IPS DF 4.7 (cell line): ENCODE results near the gene RAB40B.
A peak's percentile ranks its signal among the peaks of the same experiment; 100 is the strongest.
"Not testable (repeated sequence)": the region's sequence is repeated elsewhere in the genome, so short reads cannot be mapped to it uniquely, and the experiment has no call there.

Experiments used
- DNase-seq: peaks from one replicate; pipeline ENCODE4 v3.0.0-alpha.2; 2013; ENCODE audit warnings: low spot score; ENCODE audit errors: extremely low read depth

Gene RAB40B

DNA sequence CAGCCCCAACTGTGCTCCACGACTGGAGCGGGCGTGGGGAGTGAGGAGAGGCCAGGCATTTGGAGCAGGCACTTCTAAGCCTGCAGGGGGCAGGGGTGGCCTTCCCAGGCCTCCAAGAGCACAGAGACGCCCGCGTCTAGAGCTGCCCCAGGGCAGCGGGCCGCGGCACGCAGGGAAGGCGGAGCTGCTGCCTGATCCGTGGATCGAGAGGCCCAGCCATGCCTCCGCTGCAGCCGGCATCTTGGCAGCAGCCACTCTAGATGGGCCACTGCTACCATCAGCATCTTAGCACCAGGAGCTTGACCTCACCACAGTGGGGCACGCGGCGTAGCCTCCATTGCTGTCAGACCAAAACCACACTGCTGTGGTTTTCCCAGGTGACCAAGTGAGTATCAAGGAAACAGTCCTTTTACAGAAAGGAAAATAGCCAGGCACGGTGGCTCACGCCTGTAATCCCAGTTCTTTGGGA lies 29.8 kb downstream of the RAB40B start:
- peak; percentile 25 for DNase-seq

DNA sequence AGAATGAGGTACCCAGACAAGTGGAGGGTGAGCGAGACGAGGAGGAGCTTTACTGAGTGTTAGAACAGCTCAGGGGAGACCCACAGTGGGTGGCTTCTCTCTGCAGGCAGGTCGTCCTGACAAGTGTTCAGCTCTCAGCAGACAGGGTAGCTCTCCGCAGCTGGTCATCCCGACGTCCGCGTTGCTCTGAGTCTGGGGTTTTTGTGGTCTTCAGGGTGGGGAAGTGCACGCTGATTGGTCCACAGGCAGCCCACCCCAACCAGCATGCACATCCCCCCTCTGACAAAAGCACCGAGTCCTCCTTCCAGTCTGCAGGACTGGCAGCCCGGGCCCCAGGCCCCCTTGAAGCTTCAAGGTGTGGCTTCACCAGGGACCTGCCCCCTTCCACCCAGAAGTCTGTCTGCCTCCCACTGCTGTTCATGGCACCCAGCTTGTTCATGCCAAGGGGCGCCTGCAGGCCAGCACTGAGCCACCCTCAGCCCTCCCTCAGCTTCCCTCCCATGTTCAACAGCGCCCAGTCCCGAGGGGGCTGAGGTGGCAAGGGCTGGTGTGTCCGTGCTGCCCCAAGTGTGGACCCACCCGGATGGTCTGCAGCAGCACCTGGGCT lies 30.4 kb downstream of the RAB40B start:
- no peak for DNase-seq

DNA sequence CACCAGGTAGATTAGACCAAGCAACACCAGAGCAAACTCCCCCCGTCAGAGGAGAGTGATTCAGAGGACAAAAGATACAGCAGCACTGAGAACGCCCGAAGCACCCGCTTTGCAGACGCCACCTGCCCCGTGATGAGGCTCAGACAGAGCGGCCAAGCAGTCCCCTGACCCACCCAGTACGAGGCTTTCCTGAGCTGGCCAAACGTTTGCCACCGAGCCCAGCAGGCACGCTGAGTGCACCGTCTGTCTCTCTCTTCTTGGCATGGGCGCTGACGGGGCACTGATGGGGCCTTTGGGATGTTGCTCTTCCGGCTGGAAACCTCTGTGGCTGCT lies 30.9 kb downstream of the RAB40B start:
- no peak for DNase-seq

DNA sequence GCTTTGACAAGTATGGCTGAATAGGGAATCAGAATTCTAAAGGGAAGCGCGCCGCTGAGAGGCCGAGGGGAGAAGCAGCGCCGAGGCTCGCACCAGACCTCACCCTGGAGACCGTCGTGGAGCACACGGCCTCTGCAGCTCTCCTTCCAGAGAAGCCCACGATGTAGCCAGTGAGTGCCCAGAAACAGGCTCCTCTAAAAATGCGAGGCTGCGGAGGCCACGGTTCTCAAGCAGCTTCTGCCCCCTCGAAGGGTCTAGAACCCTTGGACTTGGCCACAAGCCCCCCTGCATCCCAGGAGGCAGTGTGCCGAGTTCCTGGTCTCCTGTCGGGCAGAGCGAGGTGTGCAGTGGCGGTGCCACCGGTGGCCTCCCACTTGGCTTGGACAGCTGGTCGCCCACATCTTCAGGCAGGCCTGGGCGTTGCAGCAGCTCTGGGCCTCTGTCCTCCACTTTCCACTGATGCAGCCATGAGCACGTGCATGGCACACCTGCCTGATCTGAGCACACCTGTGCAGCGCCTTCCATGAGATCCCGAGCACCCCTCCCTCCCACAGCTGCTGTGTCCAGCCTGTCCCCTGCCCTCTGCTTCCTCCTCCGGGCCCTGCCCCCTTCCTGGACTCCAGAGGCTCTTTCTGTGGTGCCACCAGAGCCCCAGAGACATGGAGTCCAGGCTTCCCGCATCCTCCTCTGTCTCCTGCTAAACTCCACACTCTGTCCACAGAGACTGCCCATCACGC lies 31.4 kb downstream of the RAB40B start:
- no peak for DNase-seq

DNA sequence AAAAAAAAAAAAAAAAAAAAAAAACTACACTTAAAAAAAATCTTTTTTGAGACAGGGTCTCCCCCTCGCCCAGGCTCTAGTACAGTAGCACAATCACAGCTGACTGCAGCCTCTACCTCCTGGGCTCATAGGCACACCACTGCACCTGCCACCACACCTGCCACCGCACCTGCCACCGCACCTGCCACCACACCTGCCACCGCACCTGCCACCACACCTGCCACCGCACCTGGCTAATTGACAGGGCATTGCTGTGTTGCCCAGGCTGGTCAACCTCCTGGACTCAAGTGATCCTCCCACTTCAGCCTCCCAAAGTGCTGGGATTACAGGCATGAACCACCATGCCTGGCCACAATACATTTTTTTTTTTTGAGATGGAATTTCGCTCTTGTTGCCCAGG lies 32.6 kb downstream of the RAB40B start:
- DNase-seq: no peak

DNA sequence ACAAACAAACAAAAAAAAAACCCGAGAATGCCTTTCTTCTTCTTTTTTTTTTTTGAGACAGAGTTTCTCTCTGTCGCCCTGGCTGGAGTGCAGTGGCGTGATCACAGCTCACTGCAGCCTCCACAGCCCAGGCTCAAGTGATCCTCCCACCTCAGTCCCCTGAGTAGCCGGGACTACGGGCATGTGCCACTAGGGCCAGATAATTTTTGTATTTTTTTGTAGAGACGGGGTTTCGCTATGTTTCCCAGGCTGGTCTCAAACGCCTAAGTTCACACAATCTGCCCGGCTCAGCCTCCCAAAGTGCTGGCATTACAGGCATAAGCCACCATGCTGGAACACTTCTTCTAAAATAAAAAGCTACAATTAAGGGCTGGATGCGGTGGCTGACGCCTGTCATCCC lies 33.3 kb downstream of the RAB40B start:
- DNase-seq: no peak

DNA sequence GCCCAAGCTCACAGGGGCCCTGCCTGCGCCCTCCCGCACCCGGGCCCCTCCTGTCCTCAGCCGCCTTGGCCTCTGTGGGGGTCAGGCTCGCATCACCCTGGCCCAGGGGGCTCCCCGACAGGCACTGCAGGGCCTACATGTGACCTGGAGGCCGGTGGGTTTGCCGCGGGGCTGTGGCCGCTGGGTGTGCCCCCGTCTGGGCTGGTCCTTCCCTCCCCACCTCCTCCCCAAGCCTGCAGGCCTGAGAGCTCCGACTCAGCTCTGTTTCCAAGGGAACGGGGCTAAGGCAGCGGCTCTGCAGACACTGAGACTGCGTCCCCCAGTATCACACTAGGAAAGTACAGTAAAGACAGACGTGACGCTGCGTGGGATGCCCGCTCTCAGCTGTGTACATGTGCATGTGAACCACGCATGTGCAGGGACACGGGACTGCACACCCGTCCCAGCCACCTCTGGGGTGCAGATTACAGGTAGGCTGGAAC lies 33.8 kb downstream of the RAB40B start:
- DNase-seq: no peak

DNA sequence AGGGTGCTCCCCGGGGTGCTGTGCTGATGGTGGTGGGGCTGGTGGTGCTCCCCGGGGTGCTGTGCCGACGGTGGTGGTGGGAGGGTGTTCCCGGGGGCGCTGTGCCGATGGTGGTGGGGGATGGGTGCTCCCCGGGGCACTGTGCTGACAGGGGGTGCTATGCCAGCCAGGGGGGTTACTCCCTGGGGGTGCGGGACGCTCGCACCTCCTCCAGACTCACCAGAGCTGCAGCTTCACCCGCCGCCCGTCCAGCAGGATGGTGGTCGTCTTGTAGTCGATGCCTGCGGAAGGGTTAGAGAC lies 34.3 kb downstream of the RAB40B start:
- DNase-seq: no peak

DNA sequence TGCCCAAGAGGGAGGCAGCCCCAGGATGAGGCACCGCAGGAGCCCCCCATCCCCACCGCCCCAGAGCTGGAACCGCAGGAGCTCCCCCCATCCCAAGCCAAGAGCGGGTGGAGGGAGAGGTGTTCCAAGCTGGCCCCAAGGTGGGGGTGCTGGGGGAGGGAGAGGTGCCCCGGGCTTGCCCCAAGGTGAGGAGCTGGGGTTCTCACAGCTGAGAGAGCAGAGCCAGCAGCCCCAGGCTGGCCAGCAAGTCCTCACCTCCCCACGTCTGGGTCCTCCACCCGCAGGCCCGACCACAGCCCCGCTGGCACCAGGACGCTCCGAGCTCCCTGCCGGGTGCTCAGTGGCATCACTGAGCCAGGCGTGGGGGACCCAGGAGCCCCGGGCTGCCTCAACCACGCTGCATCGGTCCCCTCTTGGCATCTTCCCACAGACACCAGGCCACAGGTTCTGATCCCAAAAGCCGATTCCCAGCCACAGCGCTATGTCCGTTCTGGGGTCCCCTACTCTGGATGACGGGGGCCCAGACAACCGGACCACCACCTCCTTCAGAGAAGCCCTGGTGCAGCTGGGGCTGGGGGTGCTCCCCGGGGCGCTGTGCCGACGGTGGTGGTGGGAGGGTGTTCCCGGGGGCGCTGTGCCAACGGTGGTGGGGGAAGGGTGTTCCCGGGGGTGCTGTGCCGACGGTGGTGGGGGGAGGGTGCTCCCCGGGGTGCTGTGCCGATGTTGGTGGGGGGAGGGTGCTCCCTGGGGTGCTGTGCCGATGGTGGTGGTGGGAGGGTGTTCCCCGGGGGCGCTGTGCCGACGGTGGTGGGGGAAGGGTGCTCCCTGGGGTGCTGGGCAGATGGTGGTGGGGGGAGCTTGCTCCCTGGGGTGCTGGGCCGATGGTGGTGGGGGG lies 34.9 kb downstream of the RAB40B start:
- DNase-seq: no peak

DNA sequence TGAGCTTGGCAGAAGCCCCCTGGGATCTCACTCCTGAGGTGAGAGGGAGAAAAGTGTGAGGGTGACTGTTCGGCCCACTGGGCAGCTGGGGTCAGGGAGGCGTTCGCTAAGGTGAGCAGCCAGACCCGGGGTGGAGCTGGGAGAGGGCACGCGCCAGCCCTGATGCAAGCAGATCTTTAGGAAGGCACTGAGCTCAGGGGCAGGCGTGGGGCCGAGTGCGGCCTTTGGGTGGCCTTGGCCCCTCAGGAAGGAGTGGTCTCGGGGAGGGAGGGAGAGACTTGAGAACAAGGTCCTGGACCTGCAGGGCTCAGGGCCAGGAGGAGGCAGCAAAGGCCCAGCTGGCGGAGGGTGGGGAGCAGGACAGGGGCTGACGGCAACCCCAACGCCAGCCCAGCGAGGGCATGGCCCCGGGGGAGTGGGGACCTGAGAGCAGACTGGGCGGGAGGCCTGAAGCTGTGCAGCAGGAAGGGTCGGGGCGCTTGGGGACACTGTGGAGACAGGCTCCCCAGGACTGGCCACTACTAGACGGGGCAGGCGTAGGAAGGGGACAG lies 35.7 kb downstream of the RAB40B start:
- no peak for DNase-seq

DNA sequence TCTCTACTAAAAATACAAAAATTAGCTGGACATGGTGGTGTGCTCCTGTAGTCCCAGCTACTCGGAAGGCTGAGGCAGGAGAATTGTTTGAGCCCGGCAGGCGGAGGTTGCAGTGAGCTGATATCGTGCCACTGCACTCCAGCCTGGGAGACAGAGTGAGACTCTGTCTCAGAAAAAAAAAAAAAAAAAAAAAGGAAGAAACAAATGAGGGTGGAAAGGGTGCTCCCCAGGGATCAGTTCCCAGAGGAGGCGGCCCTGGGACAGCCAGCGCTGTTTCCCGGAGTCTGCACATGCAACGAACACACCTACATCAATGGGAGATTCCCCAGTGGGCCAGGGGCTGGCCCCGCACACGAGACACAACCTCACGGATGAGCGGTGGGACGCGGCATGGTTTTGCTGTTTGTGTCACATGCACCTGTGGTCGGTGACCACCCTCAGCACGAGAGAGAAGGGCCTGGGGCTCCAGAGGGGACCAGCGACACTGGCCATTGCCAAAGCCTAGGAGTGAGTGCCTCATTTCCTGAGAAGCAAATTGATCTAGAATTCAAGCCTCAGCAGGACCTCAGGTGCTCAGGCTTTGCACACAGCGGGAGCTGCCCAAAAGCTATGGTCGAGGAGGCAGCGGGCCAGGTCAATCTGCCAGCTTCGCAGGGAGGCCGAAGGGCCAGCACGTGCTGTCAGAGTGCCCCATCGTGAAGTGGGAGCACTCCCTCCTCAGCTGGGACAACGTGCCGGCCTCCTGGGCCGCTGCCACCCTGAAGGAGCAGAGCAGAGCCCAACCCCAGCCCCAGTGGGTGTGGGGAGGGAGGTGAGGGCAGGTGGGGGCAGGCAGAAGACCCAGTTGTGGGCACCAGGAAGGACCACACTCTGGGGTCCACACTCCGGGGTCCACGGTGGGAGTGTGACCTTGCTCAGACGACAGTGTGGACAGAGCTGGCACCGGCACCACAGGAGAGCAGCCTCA lies 36.5 kb downstream of the RAB40B start:
- DNase-seq: no peak

DNA sequence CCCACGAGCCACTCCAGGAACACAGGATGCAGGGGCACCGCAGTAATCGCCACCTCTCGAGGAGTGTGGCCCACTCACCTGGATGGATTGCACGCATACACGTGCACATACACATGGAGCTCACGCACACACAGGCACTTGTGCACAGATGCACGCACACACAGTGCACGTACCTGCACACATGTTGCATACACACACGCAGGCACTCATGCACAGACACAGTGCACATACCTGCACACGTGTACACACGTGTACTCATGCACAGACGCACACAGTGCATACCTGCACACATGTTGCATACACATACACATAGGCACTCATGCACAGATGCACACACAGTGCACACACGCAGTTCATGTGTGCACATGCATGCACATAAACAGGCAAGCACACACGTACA lies 38.6 kb downstream of the RAB40B start:
- no peak for DNase-seq

DNA sequence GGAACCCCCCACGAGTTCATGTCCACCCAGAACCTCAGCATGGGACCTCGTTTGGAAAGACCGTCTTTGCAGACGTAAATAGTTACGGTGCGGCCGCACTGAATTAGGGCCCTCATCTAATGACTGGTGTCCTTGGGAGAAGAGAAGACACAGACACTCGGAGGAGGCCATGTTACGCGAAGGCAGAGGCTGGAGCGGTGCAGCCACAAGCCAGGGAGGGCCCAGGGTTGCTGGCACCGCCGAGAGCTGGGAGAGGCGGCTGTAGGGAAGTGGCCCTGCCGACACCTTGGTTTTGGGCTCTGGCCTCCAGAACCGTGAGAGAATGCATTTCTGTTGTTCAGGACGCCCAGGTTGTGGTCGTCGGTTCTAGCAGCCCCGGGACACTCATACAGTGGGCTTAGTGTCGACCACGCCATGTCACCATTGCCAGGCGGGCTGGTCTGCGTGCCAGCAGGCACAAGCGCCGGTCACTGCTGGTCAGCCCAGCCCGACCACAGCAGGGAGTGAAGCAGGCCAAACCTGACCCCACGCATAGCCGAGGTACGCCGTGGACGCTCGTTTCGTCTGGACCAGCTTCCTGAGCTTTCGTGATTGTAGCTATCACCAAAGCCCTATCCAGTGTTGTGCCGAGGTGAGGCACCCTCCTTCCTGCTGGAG lies 39.6 kb downstream of the RAB40B start:
- DNase-seq: no peak

DNA sequence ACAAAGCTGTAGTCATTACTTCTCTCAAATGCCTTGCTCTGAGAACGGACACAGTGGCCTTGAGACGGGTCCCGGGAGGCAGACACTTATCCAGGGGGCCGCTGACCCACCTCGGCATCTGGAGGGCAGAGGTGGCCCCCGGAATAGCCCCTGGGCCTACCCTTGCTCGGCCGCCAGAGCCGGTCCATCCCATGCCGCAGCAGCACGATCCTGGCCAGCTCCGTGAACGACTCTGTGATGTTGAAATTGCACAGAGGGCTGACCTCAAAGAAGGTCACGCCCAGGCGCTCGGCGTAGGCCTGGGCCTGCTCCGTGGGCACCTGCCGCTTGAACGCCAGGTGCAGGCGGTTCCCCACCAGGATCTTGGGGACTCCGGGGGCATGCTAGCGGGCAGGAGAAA lies 40.2 kb downstream of the RAB40B start:
- DNase-seq: no peak

DNA sequence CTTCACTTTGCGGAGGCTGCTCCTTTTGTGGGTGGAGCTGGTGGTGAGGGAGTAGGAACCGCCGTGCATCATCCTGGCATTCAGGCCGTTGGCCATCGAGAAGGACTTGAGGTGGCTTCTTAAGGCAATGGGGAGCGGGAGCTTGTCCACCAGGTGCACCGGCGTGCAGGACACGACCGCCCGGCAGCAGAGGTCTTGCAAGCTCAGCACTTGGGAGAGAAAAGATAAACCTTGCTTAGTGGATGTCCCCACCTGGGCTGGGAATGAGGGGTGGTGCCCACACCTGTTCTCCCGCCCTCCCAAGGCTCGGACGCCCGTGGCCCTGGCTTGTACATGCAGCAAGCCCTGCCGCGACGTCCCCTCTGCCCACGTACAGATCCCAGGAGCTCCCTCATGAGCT lies 40.6 kb downstream of the RAB40B start:
- no peak for DNase-seq

DNA sequence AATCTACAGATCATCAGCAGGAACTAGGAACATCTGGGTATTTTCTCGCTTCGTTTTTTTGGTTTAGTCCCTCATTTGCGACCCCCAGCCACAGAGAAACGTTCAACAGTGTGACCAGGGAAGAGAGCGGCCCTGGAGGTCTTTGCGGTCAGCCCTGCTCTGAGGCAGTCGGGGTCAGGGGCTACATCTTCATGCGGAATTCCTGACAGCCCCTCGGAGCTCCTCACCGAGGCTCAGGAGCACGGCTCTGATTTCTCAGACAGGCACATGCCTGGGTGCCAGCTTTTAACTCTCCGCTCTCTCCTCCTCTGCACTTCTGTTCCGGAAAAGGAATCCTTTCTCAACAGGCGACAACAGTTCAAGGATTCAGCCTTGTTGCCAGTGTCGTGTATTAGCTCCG lies 42.2 kb downstream of the RAB40B start:
- no peak for DNase-seq

DNA sequence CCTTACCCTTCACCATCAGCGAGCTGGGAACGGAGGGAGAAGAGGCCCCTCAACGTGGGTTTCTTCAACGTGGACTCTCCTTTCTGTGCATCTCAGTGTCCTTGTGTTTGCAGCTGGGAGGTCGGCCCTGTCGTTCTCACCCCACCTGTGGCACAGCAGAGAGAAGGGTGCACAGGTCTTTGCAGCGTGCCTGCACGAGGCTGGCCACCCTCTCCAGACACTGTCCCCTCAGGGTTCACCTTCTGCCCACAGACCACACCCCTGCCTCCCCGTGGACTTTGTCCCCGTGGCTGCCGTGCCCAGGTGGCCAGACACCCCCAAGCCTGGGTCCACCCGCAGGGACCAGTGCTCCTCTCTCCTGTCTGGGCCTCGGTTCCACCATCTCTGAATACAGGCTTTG lies 43.0 kb downstream of the RAB40B start:
- no peak for DNase-seq

DNA sequence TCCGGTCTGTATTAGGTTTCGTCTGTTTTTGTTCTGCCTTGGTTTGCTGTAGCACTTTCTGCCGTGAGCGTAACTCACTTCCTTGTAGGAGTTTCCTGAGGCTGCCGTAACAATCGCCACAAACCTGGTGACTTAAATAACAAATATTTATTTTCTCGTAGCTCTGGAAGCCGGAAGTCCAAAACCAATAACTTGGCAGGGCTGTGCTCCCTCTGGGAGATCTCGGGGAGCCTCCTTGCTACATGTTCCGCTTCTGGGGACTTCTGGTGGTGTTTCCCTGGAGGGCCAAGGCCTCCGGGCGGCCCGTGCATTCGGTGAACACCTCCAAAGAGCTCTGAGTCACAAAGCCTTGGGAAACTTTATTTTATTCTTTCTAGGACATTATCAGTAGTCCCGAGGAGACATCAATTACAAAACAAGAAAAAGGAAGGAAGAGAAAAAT lies 43.4 kb downstream of the RAB40B start:
- no peak for DNase-seq

DNA sequence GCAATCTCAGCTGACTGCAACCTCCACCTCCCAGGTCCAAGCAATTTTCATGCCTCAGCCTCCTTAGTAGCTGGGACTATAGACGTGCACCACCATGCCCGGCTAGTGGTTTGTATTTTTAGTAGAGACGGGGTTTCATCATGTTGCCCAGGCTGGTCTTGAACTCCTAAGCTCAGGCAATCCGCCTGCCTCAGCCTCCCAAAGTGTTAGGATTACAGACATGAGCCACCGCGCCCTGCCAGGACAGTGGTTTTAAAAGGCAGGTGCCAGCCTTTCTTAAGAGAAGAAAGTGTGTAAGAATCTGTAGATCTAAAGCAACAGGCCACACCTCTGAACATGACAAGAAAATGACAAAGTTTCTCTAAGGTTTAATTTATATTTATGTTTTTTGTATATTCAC lies 43.9 kb downstream of the RAB40B start:
- DNase-seq: not testable (repeated sequence)
